Prostate gland (tissue), 2 donors: ENCODE measurements around the gene AKT3.

ENCODE experiments used
- CTCF ChIP-seq, 4 experiments: fragments of 200-600 bp in 2 of 4; fragments of 450-650 bp in 2 of 4; sonication (generic) in 2 of 4; IDR thresholded peaks; 1 replicate in 3 of 4; 2 replicates in 1 of 4; pipeline ENCODE4 v1.5.1; 2016 to 2019; ENCODE audit warnings: antibody characterized with exemption in 4 of 4, mild to moderate bottlenecking in 2 of 4, moderate library complexity in 2 of 4
- POLR2A ChIP-seq: fragments of 450-650 bp; IDR thresholded peaks from one replicate; pipeline ENCODE4 v1.6.1; 2016; ENCODE audit warnings: antibody characterized with exemption, mild to moderate bottlenecking
- POLR2AphosphoS5 ChIP-seq: sonication (generic); formaldehyde crosslinking; IDR thresholded peaks from one replicate; pipeline ENCODE4 v1.6.1; 2017; ENCODE audit warnings: antibody characterized with exemption

DNA sequence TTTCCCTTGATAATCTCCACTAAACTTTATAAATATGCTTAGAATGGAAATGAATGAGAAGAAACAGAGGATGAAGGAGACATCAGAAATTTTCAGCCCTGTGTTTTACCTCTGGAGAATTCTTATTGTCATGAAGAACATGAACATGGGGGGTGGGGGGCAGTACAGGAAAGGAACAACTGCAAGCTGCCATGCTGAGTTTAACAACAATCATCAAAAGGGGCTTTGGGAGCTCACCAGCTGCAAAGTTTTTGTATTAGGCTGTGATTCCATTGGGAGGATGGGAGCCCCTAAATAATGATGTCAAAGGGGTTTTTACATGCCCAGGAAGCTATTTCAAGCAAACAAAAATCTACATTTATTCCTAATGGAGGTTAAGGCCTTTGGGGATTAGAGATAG lies 103.3 kb downstream of the AKT3 start:
- TF ChIP-seq CTCF (IDR thresholded peaks at IDR 0.05), result no peak
- TF ChIP-seq POLR2AphosphoS5, result no peak
- TF ChIP-seq POLR2A, result no peak
